ENCODE data around the gene UCN.
"Not testable (repeated sequence)": the region's sequence is repeated elsewhere in the genome, so short reads cannot be mapped to it uniquely, and the experiment has no call there.

The UCN gene

DNA sequence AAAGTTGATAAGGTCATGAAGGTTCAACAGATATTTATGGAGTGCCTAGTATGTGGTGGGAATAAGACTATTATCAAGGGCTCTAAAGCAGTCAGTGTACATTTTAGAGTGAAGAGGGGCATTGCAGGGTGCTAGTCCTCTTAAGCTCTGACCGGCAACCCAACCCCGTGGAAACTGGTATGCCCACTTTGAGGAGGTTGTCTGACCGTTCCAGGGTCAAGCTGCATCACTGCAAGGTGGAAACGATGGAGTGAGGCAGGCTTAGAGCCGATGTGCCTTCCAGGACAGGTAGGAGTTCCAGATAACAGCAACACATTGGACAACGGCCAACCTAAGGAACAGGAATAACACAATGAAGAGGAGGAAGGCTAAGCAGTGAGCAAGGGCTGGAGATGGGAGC is 1.4 kb upstream of the UCN start:
- Histone ChIP-seq H3K36me3 (ENCODE audit: control insufficient read depth, insufficient read depth, low read length) (no peaks in the 10 kb centered on the region), H3K9ac (ENCODE audit: low read length) (no peak overlapping the region), H3K4me1 (ENCODE audit: control insufficient read depth, insufficient read depth, low read length) (peaks cover 21% of the 10 kb centered on the region), H3K27me3 (ENCODE audit: control insufficient read depth, insufficient read depth, low read length) (peaks cover 42% of the 10 kb centered on the region), H3K4me3 (ENCODE audit: low read length) (no peak overlapping the region), H3K9me3 (ENCODE audit: control insufficient read depth, low read length) (no peaks in the 10 kb centered on the region)

- H3K9me3 ChIP-seq (ENCODE audit: control insufficient read depth, low read length) = no peaks in the 10 kb centered on the region
- no peaks in the 10 kb centered on the region for H3K36me3 ChIP-seq (ENCODE audit: control insufficient read depth, insufficient read depth, low read length)
- no peak overlapping the region for H3K4me3 ChIP-seq (ENCODE audit: low read length)
- peaks cover 21% of the 10 kb centered on the region for H3K4me1 ChIP-seq (ENCODE audit: control insufficient read depth, insufficient read depth, low read length)
- H3K9ac ChIP-seq (ENCODE audit: low read length) = no peak overlapping the region
- H3K27me3 ChIP-seq (ENCODE audit: control insufficient read depth, insufficient read depth, low read length) = peaks cover 43% of the 10 kb centered on the region
Observed at GRCh38 chr2:27307545-27308358, 493 bp downstream of the UCN start.

- Histone ChIP-seq H3K27me3 (ENCODE audit: control insufficient read depth, insufficient read depth, low read length) (peaks cover 43% of the 10 kb centered on the region), H3K4me1 (ENCODE audit: control insufficient read depth, insufficient read depth, low read length) (peaks cover 21% of the 10 kb centered on the region), H3K4me3 (ENCODE audit: low read length) (no peak overlapping the region), H3K36me3 (ENCODE audit: control insufficient read depth, insufficient read depth, low read length) (no peaks in the 10 kb centered on the region), H3K9me3 (ENCODE audit: control insufficient read depth, low read length) (no peaks in the 10 kb centered on the region), H3K9ac (ENCODE audit: low read length) (no peak overlapping the region)
Observed at GRCh38 chr2:27307287-27307544, 1.0 kb downstream of the UCN start.

GRCh38 chr2:27306573-27307286 is 1.5 kb downstream of the UCN start:
- no peaks in the 10 kb centered on the region for H3K36me3 ChIP-seq (ENCODE audit: control insufficient read depth, insufficient read depth, low read length)
- no peak overlapping the region for H3K9ac ChIP-seq (ENCODE audit: low read length)
- H3K4me3 ChIP-seq (ENCODE audit: low read length) = no peak overlapping the region
- peaks cover 21% of the 10 kb centered on the region for H3K4me1 ChIP-seq (ENCODE audit: control insufficient read depth, insufficient read depth, low read length)
- peaks cover 43% of the 10 kb centered on the region for H3K27me3 ChIP-seq (ENCODE audit: control insufficient read depth, insufficient read depth, low read length)
- no peaks in the 10 kb centered on the region for H3K9me3 ChIP-seq (ENCODE audit: control insufficient read depth, low read length)

GRCh38 chr2:27306136-27306535 is 2.1 kb downstream of the UCN start:
- Histone ChIP-seq H3K4me1 (ENCODE audit: control insufficient read depth, insufficient read depth, low read length) (peaks cover 21% of the 10 kb centered on the region), H3K9ac (ENCODE audit: low read length) (no peak overlapping the region), H3K9me3 (ENCODE audit: control insufficient read depth, low read length) (no peaks in the 10 kb centered on the region), H3K27me3 (ENCODE audit: control insufficient read depth, insufficient read depth, low read length) (peaks cover 43% of the 10 kb centered on the region), H3K36me3 (ENCODE audit: control insufficient read depth, insufficient read depth, low read length) (no peaks in the 10 kb centered on the region), H3K4me3 (ENCODE audit: low read length) (no peak overlapping the region)

DNA sequence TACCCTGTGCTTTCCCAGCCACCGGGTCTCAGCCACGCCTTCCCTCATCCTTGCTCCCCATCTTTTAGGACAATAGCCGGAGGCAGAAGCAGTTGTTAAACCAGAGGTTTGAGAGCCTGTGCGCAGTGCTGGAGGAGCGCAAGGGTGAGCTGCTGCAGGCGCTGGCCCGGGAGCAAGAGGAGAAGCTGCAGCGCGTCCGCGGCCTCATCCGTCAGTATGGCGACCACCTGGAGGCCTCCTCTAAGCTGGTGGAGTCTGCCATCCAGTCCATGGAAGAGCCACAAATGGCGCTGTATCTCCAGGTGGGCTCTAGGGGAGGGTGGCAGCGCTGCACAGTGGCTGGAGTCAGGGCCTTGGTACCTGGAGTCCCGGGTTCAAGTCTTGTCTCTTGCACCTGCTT is 2.7 kb downstream of the UCN start:
- Histone ChIP-seq H3K4me3 (ENCODE audit: low read length) (no peak overlapping the region), H3K9me3 (ENCODE audit: control insufficient read depth, low read length) (no peaks in the 10 kb centered on the region), H3K27me3 (ENCODE audit: control insufficient read depth, insufficient read depth, low read length) (peaks cover 43% of the 10 kb centered on the region), H3K36me3 (ENCODE audit: control insufficient read depth, insufficient read depth, low read length) (no peaks in the 10 kb centered on the region), H3K4me1 (ENCODE audit: control insufficient read depth, insufficient read depth, low read length) (peaks cover 21% of the 10 kb centered on the region), H3K9ac (ENCODE audit: low read length) (no peak overlapping the region)

GRCh38 chr2:27304488-27305240 is 3.6 kb downstream of the UCN start:
- Histone ChIP-seq H3K9ac (ENCODE audit: low read length) (no peak overlapping the region), H3K4me3 (ENCODE audit: low read length) (no peak overlapping the region), H3K9me3 (ENCODE audit: control insufficient read depth, low read length) (no peaks in the 10 kb centered on the region), H3K27me3 (ENCODE audit: control insufficient read depth, insufficient read depth, low read length) (peaks cover 43% of the 10 kb centered on the region), H3K4me1 (ENCODE audit: control insufficient read depth, insufficient read depth, low read length) (peaks cover 21% of the 10 kb centered on the region), H3K36me3 (ENCODE audit: control insufficient read depth, insufficient read depth, low read length) (no peaks in the 10 kb centered on the region)

DNA sequence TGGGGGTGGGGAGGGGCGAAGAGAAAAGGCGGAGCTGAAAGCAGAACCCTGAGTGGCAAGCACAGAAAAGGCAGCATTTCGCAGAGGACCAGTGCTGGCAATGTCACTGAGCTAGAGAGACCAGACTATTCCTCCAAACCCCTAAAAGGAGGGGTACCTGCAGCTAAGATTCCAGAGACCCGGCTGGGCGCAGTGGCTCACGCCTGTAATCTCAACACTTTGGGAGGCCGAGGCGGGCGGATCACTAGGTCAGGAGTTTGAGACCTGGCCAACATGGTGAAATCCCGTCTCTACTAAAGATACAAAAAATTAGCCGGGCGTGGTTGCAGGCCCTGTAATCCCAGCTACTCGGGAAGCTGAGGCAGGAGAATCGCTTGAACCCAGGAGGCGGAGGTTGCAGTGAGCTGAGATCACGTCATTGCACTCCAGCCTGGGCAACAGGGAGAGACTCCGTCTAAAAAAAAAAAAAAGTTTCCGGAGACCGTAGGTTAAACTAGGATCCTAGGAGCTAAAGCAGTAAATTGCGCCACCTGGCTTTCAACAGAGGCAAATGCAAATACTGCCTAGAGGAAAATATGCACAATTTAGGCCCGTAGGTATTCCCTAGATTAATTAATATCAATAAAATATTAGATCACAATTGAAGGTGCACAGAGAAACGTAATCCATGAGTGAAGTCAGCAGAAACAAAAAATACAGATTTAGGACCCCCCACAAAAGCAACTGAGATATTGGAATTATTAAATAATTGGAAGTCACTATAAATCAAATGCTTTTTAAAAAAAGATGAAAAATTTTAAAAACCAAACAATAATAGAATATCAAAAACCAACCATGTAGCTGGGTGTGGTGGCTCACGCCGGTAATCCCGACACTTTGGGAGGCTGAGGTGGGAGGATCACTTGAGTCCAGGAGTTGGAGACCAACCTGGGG is 4.9 kb downstream of the UCN start:
- Histone ChIP-seq H3K9me3 (ENCODE audit: control insufficient read depth, low read length) (no peaks in the 10 kb centered on the region), H3K27me3 (ENCODE audit: control insufficient read depth, insufficient read depth, low read length) (peaks cover 37% of the 10 kb centered on the region), H3K4me3 (ENCODE audit: low read length) (no peak overlapping the region), H3K36me3 (ENCODE audit: control insufficient read depth, insufficient read depth, low read length) (no peaks in the 10 kb centered on the region), H3K4me1 (ENCODE audit: control insufficient read depth, insufficient read depth, low read length) (peaks cover 21% of the 10 kb centered on the region), H3K9ac (ENCODE audit: low read length) (no peak overlapping the region)

GRCh38 chr2:27300606-27301005 is 7.6 kb downstream of the UCN start:
- H3K4me3 ChIP-seq (ENCODE audit: low read length); H3K9ac ChIP-seq (ENCODE audit: low read length); H3K4me1 ChIP-seq (ENCODE audit: control insufficient read depth, insufficient read depth, low read length); H3K36me3 ChIP-seq (ENCODE audit: control insufficient read depth, insufficient read depth, low read length); H3K9me3 ChIP-seq (ENCODE audit: control insufficient read depth, low read length): not testable (repeated sequence)
- peaks cover 14% of the 10 kb centered on the region for H3K27me3 ChIP-seq (ENCODE audit: control insufficient read depth, insufficient read depth, low read length)

GRCh38 chr2:27298391-27299080 is 9.7 kb downstream of the UCN start:
- no peaks in the 10 kb centered on the region for H3K9me3 ChIP-seq (ENCODE audit: control insufficient read depth, low read length)
- no peak overlapping the region for H3K9ac ChIP-seq (ENCODE audit: low read length)
- no peak overlapping the region for H3K4me3 ChIP-seq (ENCODE audit: low read length)
- H3K27me3 ChIP-seq (ENCODE audit: control insufficient read depth, insufficient read depth, low read length) = peaks cover 4% of the 10 kb centered on the region
- H3K36me3 ChIP-seq (ENCODE audit: control insufficient read depth, insufficient read depth, low read length) = no peaks in the 10 kb centered on the region
- peaks cover 4% of the 10 kb centered on the region for H3K4me1 ChIP-seq (ENCODE audit: control insufficient read depth, insufficient read depth, low read length)

DNA sequence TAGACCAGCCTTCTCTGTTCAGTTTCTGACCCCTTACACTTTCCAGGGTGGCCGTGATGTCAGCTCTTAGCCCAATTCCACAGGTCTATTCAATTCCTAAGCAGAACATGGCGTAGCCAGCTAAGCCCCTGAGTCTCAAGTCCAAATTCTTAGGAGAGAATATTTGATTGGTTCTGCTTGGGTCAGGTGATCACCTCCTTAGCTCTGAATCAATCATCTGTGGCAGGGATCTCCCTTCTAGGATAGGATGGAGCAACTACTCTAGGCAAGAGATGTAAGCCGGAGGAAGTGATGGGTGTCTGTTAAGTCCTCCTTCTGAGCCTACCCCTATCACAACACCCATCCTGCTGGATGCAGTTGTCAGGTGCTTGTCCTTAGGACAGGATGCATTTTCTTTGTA is 11.1 kb downstream of the UCN start:
- H3K36me3 ChIP-seq (ENCODE audit: control insufficient read depth, insufficient read depth, low read length) = no peaks in the 10 kb centered on the region
- H3K9me3 ChIP-seq (ENCODE audit: control insufficient read depth, low read length) = no peaks in the 10 kb centered on the region
- no peak overlapping the region for H3K4me3 ChIP-seq (ENCODE audit: low read length)
- H3K4me1 ChIP-seq (ENCODE audit: control insufficient read depth, insufficient read depth, low read length) = peaks cover 8% of the 10 kb centered on the region
- H3K27me3 ChIP-seq (ENCODE audit: control insufficient read depth, insufficient read depth, low read length) = peaks cover 4% of the 10 kb centered on the region
- no peak overlapping the region for H3K9ac ChIP-seq (ENCODE audit: low read length)
